PC-3 (cell line): ENCODE results near the gene DIP2A.

Experiments
- EZH2 ChIP-seq: fragments of 300-600 bp; sonication (generic); IDR thresholded peaks from one replicate; pipeline ENCODE4 v1.6.1; 2017; ENCODE audit warnings: antibody characterized with exemption, mild to moderate bottlenecking, low read length; ENCODE audit not compliant: unreplicated experiment
- EZH2phosphoT487 ChIP-seq: fragments of 300-600 bp; sonication (generic); IDR thresholded peaks from 2 replicates; pipeline ENCODE4 v1.6.1; 2018; ENCODE audit warnings: mild to moderate bottlenecking, antibody characterized with exemption, low read length, borderline replicate concordance
- TF ChIP-seq, protein P1 (sequence below): fragments of 300-600 bp; sonication (generic); conservative IDR thresholded peaks from 2 replicates; pipeline ENCODE4 v1.5.1; 2017; ENCODE audit warnings: antibody characterized with exemption, low read depth, mild to moderate bottlenecking, low read length

DNA sequence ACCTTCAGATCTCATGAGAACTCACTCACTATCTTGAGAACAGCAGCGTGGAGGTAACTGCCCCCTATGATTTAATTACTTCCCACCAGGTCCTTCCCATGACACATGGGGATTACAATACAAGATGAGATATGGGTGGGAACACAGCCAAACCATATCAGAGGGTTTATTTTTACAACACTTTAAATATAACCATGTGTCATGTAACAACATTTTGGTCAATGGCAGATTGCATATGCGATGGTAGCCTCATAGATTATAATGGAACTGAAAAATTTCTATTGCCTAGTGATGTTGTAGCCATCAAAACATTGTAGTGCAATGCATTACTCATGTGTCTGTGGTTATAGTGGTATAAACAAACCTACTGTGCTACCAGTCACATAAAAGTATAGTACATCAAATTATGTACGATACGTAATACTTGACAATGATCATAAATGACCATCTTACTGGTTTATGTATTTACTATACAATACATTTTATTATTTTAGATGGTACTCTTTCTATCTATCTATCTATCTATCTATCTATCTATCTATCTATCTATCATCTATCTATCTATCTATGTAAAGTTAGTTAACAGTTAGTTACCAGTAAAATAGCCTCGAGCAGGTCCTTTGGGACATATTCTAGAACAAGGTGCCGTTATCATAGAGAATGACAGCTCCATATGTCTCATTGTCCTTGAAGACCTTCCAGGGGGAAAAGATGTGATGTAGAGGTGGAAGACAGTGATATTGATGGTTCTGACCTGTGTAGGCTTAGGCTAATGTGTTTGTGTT lies 158.8 kb downstream of the DIP2A start:
- TF ChIP-seq, protein P1, sequence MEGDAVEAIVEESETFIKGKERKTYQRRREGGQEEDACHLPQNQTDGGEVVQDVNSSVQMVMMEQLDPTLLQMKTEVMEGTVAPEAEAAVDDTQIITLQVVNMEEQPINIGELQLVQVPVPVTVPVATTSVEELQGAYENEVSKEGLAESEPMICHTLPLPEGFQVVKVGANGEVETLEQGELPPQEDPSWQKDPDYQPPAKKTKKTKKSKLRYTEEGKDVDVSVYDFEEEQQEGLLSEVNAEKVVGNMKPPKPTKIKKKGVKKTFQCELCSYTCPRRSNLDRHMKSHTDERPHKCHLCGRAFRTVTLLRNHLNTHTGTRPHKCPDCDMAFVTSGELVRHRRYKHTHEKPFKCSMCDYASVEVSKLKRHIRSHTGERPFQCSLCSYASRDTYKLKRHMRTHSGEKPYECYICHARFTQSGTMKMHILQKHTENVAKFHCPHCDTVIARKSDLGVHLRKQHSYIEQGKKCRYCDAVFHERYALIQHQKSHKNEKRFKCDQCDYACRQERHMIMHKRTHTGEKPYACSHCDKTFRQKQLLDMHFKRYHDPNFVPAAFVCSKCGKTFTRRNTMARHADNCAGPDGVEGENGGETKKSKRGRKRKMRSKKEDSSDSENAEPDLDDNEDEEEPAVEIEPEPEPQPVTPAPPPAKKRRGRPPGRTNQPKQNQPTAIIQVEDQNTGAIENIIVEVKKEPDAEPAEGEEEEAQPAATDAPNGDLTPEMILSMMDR = no peak
- TF ChIP-seq EZH2 = no peak
- no peak for TF ChIP-seq EZH2phosphoT487
